Sigmoid colon (tissue), 4 donors: ENCODE results near the gene FBN3.

Experiments
- EP300 ChIP-seq, 4 donors: sonication (generic); formaldehyde crosslinking; IDR thresholded peaks; one replicate each; pipeline ENCODE4 v1.6.1; 2017; ENCODE audit warnings: antibody characterized with exemption in 4 of 4
- POLR2AphosphoS5 ChIP-seq, 4 donors: sonication (generic); formaldehyde crosslinking; IDR thresholded peaks; one replicate each; pipeline ENCODE4 v1.6.1; 2017; ENCODE audit warnings: antibody characterized with exemption in 4 of 4
- TF ChIP-seq, protein P1 (sequence below), 4 experiments: fragments of 450-650 bp in 3 of 4; fragments of 200-600 bp in 1 of 4; IDR thresholded peaks; one replicate each; pipeline ENCODE4 v1.5.1; 2016 to 2019; ENCODE audit warnings: antibody characterized with exemption in 4 of 4, mild to moderate bottlenecking in 3 of 4, moderate library complexity in 2 of 4

GRCh38 chr19:8147582-8147978, 1.8 kb downstream of the FBN3 start:
- TF ChIP-seq, protein P1, sequence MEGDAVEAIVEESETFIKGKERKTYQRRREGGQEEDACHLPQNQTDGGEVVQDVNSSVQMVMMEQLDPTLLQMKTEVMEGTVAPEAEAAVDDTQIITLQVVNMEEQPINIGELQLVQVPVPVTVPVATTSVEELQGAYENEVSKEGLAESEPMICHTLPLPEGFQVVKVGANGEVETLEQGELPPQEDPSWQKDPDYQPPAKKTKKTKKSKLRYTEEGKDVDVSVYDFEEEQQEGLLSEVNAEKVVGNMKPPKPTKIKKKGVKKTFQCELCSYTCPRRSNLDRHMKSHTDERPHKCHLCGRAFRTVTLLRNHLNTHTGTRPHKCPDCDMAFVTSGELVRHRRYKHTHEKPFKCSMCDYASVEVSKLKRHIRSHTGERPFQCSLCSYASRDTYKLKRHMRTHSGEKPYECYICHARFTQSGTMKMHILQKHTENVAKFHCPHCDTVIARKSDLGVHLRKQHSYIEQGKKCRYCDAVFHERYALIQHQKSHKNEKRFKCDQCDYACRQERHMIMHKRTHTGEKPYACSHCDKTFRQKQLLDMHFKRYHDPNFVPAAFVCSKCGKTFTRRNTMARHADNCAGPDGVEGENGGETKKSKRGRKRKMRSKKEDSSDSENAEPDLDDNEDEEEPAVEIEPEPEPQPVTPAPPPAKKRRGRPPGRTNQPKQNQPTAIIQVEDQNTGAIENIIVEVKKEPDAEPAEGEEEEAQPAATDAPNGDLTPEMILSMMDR (IDR thresholded peaks at IDR 0.05), result no peak
- TF ChIP-seq POLR2AphosphoS5 (IDR thresholded peaks at IDR 0.05) (no peak), EP300 (IDR thresholded peaks at IDR 0.05) (no peak)
